Upper lobe of left lung (tissue), 4 donors: ENCODE measurements around the gene MBIP.
"Not testable (repeated sequence)": the region's sequence is repeated elsewhere in the genome, so short reads cannot be mapped to it uniquely, and the experiment has no call there.

ENCODE experiments used
- CTCF ChIP-seq, 6 experiments: fragments of 450-650 bp in 4 of 6; fragments of 200-600 bp in 2 of 6; sonication (generic) in 2 of 6; IDR thresholded peaks; one replicate each; pipeline ENCODE4 v1.5.1; 2016 to 2019; ENCODE audit warnings: antibody characterized with exemption in 6 of 6
- POLR2AphosphoS5 ChIP-seq, 2 donors: sonication (generic); formaldehyde crosslinking; IDR thresholded peaks; one replicate each; pipeline ENCODE4 v1.5.1; 2017; ENCODE audit warnings: antibody characterized with exemption in 2 of 2

GRCh38 chr14:36327573-36327972 is 7.1 kb upstream of the MBIP start:
- TF ChIP-seq CTCF, POLR2AphosphoS5 (IDR thresholded peaks at IDR 0.05): not testable (repeated sequence)
